GM20431 (cell line): ENCODE results near the gene SARNP.
"Not testable (repeated sequence)": the region's sequence is repeated elsewhere in the genome, so short reads cannot be mapped to it uniquely, and the experiment has no call there.

ENCODE experiments used
- in situ Hi-C: fragments of 300-500 bp; cut with MseI, MboI; formaldehyde crosslinking; loops from one replicate; pipeline ENCODE4 v1.15.0; 2020; ENCODE audit warnings: low sequenced_read_pairs; ENCODE audit not compliant: unreplicated experiment

Gene SARNP

DNA sequence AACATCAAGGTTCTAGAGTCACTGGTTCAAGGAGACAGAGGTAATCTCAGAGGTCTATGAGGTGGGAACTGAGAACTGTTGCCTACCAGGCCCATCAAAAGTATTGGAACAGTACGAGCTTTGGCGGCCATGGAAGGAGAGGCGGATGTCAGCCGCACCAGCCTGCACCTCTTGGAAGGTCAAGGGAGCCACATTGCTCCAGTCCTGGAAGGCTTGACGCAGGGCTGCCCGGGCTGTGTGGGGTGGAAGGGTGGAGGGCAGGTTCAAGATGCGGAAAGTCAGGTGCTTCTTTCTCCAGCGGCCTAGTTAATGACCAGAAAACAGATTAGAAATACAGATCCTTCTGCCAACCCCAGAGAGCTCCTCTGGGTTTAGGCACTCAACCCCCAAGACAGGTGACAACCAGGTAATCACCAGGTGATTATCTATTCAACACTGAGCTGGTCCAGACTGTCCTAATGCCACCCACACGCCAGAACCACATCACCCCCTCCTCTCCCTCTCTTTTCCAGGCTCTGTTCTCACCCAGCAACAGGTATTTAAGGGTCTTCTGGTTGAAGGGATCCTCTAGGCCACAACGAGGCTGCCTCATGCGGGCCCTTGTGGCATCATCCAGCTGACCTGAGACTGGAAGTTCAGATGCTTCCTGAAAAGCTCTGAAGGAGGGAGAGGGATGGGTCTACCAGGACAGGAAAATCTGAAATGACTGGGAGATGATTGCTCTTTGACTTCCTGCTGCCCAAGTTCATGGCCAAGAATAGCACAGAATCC lies 23.2 kb upstream of the SARNP start:
- in situ Hi-C loops = no loop called here

DNA sequence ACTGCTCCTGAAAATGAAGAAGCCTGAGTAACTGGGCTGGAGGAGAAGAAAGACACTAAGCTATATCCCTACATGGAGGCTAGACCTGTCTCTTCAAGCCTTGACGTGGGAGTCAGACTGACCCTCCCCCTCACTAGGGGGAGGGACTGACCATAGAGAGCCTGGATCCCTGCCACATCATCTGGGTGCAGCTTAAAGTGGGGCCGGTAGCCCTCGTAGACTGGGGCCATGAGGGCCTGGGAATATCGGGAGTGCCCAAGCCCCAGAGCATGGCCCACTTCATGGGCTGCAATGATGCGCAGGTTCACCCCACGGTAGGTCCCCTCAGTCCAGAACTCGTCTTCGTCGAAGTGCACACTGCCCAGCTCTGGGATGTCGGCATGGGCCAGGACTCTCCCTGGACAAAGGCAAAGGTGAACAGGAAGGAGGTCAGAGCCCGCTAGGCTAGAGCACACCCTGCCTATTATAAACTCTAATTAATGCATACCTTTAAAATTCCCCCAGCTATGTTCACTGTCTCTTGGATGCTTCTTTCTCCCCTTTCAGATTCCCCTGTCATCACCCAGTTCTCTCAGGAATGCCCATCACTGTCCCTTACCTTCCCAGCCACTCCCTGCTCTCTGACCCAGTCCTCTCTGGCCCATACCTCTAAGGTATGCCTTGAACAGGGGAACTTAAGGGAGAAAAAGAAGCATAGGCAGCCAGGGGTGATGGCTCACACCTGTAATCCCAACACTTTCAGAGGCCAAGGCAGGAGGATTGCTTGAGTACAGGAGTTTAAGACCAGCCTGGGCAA lies 22.0 kb upstream of the SARNP start:
- in situ Hi-C loops = no loop called here

DNA sequence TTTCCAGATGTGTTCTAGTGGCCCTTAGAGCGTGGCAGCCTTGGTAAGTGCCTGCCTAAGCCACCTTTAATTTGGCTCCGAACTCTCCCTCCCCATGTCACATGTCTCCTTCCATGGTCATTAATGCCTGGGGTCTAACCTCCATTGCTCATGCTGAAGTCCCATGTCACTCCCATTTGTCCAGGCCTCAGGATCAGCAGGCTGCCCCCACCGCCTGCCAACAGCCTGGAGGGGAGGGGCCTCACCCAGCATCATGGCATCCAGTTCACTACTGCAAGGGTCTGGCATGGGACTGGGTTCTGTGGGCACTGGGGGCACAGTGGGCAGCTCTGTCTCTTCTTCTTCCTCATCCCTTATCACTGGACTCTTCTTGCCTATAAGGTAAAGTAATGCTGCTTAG lies 20.8 kb upstream of the SARNP start:
- in situ Hi-C loops = no loop called here

DNA sequence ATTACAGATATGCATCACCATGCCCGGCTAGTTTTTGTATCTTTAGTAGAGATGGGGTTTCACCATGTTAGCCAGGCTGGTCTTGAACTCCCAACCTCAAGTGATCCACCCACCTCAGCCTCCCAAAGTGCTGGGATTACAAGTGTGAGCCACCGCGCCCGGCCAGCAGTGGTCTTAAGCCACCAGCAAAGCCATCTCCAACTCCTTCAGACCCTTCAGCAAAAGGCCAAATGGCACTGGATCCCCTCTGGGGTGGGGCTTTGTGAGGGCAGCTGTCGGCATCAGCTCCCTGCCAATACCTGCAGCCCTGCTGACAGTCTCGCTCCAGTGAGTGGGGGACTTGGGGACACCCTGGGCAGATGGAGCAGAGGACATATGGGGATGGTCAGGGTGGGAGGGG lies 16.9 kb upstream of the SARNP start:
- in situ Hi-C loops = not testable (repeated sequence)

DNA sequence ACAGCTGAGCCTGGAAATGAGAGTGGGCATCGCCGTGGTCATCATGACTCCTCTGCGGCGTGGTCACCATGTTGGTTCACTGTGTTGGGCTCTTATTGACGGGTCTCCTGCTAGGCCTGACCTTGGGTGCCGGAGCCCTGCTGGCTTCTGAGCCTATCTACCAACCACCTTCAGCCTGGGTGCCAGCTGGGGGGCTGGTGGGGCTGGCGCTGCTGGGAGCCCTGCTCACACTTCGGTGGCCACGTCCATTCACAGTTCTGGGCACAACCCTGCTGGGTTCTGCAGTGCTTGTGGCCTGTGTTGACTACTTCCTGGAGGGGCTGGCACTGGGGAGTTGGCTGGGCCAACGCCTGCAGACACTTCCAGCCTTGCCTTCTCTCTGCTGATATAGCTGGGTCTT lies 15.5 kb upstream of the SARNP start:
- in situ Hi-C loops = no loop called here

DNA sequence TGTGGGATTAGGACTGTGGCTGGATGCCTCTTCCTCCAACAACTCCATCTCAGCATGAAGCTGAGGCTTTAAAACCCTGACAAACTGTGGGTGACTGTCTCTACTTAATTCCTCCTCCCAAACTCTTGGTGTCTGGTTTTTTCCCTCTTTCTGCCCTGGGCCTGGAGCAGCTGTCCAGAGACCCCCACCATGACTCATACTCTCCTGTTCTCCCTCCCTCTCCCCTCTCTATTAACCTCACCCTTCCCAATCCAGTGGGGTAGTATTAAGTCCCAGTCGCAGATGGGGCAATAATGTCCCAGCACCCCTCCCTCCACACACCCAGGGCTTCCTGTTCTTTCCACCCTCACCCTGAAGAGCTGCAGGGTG lies 13.9 kb upstream of the SARNP start:
- in situ Hi-C loops = no loop called here

DNA sequence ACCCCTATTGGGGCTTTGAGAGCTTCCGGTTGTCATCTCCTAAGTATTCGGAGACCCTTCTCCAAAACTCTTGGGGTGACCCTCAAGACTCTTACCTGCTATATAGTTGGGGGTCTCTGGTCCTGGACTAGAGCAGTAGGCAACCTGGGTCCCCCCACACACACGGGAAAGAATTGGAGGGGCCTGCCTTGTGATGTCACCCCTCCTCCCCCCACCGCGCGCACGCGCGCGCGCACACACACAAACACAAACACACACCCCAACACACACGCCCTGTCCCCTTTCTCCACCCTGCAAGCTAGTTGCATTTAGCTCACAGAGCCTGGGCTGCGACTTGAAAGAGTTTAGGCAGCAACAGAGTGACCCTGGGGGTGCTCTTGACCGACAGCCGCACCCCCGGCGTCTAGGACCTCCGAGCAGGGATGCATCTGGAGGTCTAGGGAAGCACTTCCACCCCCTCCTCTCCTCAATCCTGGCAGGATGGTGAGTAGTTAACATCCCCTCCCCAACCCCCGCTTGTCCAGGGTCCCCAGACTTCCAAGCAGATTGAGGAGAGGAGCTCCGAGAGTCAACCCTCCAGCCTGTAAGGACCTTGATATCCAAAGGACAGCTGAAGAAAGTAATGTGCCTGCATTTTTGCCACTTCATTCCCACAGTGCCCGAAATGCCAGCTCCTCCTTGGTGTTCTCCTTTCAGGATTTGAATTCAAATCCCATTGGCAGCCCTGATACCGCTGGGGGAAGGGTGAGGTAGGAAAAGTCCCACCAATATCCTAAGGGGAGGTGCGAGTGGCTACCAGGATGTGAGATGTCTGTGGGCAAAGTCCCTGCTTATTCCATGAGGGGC lies 13.3 kb upstream of the SARNP start:
- in situ Hi-C loops = no loop called here

DNA sequence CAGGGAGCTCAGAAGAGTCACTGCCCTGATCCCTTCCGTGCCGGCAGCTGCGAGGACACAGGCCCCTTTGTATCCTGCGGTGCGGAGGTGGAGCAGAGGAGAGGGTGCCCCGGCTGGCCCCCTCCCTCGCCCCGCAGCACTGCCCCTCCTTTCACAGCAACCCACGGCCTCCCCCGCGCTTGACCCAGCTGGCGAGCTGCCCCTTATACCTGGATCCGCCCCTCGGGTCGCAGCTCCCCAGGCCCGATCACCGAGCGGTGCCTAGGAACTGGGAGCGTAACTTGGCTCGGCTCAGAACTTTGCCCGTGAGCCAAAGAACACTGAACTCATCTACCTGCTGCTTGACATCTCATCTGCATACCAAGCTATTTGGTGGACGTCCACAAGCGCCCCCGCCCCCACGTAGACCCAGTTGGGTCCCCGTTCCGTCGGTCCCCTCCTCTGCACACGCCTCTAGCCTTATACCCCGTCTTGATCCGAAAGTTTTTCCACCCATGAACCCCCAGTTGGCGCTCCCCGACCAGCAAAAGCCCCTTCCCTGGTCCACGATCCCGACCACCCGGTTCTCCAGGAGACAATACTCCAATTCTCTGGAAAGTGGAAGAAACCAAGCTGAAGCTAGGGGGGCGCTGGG lies 12.6 kb upstream of the SARNP start:
- in situ Hi-C loops = no loop called here

DNA sequence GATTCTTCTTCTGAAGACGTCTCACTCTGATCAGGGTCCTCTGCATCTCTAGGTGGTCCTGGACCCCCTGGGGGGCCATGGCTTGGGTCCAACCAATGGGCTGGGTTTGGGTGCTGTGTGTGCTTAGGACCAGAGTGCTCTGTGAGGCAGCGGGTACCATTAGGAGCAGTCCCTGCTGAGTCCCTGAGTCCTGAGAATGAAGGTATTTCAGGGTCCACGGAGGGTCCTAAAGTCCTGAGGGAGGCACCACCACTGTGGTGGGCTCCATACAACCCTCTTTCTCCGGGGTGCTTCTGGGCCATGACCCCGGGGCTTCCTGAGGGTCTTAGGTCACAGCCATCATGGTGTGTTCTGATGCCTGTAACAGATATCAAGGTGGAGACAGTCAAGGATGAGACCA lies 10.8 kb upstream of the SARNP start:
- in situ Hi-C loops = no loop called here

DNA sequence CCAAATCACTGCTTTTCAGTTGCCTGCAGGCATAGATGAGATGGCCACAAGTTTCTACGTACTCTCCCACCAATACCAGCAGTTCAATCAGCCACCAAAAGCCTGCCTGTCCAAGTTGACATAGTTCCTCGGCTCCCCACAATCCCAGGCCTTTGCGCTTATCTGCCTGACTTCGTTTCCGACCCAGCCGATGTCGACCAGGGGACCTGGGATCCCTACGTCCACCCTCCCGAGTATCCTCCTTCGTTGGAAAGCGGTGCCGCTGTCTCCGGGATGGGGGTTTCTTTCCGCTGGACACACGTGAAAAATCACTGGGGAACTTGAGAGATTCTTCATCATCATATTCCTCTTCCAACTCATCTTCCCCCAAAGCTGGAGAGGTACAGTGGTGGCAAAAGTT lies 10.3 kb upstream of the SARNP start:
- in situ Hi-C loops = no loop called here

DNA sequence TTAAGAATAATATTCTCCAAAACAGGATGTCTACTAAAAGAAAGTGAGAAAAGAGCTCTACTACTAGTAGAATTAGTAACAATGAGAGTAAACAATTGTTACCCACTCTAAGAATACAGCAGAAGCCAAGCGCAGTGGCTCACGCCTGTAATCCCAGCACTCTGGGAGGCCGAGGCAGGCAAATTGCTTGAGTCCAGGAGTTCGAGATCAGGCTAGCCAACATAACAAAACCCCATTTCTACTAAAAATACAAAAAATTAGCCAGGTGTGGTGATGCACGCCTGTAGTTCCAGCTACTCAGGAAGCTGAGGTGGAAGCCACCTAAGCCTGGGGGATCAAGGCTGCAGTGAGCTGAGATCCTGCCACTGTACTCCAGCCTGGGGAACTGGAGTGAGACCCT lies 7.2 kb upstream of the SARNP start:
- in situ Hi-C loops = no loop called here

DNA sequence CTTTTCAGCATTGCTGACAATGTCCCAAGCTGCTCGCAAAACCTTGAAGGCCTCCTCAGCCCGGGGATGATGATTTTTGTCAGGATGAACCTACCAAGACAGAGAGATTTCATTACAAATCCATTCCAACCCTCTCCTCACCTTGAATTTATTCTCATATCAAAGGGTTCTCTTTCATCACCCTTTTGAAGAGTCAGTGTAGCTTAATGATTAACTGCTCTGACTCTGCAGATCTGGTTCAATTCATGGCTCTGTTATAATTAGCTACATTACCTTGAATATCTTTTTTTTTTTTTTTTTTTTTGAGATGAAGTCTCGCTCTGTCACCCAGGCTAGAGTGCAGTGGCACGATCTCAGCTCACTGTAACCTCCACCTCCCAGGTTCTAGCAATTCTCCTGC lies 5.9 kb upstream of the SARNP start:
- in situ Hi-C loops = no loop called here

DNA sequence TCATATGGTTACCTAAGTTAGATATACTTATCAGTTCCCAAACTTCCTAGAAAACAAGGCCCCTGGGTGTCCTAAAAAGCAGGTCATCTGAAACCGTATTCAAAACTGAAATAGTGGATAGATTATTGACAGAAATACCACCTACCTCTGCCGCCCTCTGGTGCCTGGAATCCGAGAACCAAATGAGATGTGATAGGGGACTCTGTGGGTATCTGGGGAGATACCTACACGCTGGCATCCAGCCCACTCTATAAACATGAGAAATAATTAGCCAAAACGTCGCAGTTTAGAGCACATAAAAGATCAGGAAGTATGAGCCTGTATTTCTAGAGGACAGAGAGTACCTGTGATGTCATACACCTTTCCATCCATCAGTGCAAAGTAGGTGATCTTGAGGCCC lies 4.7 kb upstream of the SARNP start:
- in situ Hi-C loops = no loop called here

DNA sequence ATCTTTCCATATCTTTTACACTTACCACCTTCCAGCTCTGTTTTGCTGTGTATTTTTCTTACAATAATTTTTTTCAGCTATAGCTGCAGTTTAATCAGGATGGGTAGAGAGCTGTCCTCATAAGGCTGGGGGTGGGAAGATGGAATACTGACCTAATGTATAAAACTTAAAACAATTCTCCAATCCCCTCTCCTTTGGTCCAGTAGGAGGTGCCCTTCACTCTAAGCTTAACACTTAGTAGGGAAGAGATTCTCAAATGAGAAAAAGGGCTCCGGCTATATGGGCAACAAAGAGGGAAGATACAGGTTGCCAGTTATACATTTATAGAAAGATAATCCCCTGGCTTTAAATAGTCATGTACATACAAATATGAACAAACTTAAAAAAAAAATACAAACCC lies 3.2 kb upstream of the SARNP start:
- in situ Hi-C loops = no loop called here

DNA sequence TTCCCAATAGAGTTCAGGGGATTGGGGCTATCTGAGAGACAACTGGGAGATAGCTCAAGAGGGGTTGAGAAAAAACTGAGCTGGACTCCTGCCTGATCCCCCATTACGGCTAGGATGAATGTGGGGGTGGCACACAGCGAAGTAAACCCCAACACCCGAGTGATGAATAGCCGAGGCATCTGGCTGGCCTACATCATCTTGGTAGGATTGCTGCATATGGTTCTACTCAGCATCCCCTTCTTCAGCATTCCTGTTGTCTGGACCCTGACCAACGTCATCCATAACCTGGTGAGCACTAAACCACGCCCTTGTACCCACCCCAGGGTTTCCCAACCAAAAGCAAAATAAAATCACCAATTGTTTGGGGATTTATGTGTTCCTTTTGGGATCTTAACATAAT lies 1.4 kb upstream of the SARNP start:
- in situ Hi-C loops = no loop called here

DNA sequence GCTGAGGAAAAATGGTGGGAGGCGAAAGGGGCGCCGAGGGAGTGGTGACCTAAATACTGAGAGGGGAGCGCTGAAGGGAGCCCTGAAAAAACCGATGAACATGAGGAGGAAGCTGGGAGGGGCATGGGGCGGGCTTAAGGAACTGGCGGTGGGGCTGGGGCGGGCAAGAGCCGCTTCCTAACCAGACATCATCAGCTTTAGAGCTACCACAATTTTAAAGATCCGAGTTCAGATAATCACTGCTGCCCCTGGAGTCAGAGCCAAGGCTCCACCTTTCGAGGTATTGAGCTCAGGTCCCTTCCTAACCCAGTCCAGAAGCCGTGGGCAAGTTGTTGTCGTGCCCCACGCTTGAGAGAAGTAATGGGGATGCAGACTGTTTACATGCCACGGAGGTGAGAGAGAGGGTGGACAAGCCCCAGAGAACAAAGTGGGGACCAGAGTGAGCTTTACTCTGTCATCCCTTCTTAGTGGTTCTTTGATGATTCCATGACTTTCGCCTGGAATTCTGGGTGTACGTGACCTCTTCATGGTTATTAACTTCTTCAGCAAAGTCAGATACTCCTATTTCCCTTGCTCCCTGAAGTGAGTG lies 710 bp upstream of the SARNP start:
- in situ Hi-C loops = no loop called here

DNA sequence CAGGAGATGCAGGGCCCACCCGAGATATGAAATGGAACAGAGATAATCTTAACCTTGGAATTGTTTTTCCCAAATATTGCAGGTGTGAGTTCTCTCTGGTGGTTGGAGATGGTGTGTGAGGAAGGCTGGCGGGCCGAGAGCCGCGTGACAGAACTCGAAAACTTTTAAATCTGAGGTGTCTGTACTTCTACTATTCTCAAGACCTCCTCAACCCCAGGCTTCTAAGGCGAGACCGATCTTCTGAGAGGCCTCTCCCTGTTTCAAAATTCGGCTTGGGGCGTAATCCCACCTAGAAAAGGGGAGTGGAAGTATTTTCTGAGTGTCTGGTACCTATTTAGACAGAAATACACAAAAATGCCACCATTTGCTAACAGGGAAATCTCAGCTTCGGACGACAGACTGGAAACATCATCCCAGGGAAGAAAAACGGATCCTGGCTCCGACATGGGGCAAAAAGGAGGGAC lies 611 bp downstream of the SARNP start:
- in situ Hi-C loops = no loop called here

DNA sequence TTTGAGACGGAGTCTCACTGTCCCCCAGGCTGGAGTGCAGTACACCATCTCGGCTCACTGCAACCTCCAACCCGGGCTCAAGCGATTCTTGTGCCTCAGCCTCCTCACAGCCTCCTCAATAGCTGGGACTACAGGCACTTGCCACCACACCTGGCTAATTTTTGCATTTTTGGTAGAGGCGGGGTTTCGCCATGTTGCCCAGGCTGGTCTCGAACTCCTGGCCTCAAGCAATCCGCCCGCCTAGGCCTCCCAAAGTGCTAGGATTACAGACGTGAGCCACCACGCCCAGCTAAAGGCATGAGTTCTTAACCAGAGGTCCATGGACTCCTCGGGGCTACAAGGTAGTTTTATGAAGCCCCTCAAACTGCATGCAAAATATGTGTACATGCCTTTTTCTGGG lies 2.1 kb downstream of the SARNP start:
- in situ Hi-C loops = no loop called here

DNA sequence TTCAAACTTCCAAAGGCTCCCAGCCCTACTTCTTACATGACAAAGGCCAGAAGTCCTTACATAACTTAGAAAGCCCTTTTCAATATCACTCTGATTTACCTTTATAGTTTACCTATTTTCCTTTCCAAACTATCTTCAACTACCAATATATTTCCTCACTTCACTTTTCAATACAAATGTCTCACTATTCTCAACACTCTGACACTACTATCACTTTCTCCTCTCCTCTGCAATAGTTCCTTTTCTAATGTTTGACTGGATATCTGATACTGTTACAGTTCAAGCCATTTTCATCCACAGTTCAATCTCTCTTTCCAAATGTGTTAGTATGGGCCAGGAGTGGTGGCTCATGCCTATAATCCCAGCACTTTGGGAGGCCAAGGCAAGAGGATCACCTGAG lies 3.3 kb downstream of the SARNP start:
- in situ Hi-C loops = no loop called here

DNA sequence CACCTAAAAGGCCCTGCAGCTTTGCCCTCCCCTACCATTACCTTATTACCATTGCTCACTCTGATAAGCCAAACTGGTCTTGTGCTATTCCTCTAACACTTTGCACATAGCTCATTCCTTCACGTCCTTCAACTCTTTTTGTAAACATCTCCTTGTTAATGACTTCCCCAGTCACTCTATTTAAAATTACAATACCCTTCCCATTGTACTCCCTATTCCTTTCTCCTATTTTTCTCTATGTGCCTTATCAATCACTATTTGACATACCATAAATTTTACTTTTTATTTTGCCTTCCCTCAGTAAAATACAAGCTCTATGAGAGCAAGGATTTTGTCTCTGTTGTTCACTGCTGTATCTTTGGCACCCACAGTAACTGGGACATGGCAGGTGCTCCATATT lies 5.4 kb downstream of the SARNP start:
- in situ Hi-C loops = no loop called here
